Testis (tissue), 3 donors: ENCODE measurements around the gene SYN1. TPM values are rescaled to one million over a fixed set of nuclear protein-coding genes. Genes with fewer than 3 reads are reported as not detected.

Experiments
- DNase-seq: peaks from one replicate; pipeline ENCODE4 v3.0.0-alpha.2; 2019
- H3K27ac ChIP-seq, 2 donors: fragments of 200-600 bp; sonication (generic); one replicate each; pipeline ENCODE4 v1.5.1; 2019
- H3K27me3 ChIP-seq: fragments of 200-600 bp; sonication (generic); one replicate; pipeline ENCODE4 v1.5.1; 2019
- H3K36me3 ChIP-seq: fragments of 200-600 bp; sonication (generic); one replicate; pipeline ENCODE4 v1.5.1; 2017; ENCODE audit warnings: low read depth; ENCODE audit errors: missing control alignments
- H3K4me1 ChIP-seq: fragments of 200-600 bp; sonication (generic); one replicate; pipeline ENCODE4 v1.5.1; 2019
- H3K4me3 ChIP-seq, 2 donors: fragments of 200-600 bp; sonication (generic); one replicate each; pipeline ENCODE4 v1.5.1; 2017 to 2019
- H3K9me3 ChIP-seq: fragments of 200-600 bp; sonication (generic); one replicate; pipeline ENCODE4 v1.5.1; 2017
- POLR2A ChIP-seq: fragments of 450-650 bp; IDR thresholded peaks from one replicate; pipeline ENCODE4 v1.6.1; 2017; ENCODE audit warnings: antibody characterized with exemption, mild to moderate bottlenecking, moderate library complexity
- WGBS, 2 donors: methylation state at CpG; one replicate each; pipeline ENCODE4 v1.1.5; 2018; 5-methylcytosine and 5-hydroxymethylcytosine counted together
- intact Hi-C: fragments of 100-400 bp; cut with DNase I; formaldehyde crosslinking; loops from one replicate; pipeline ENCODE4 v1.15.1; 2023; ENCODE audit warnings: low total_unique reads
- polyA plus RNA-seq: library from polyadenylated mRNA; stranded (reverse); fragments of 350-450 nt; fragmentation: Illumina TruSeq; extraction: RNeasy Lipid Tissue Mini Kit (QIAGEN cat#74804); gene quantifications from one replicate; pipeline ENCODE4 v1.2.3, GENCODE V29; 2014; ENCODE audit warnings: low read depth, low replicate concordance; ENCODE audit not compliant: insufficient read depth
- total RNA-seq, 2 donors: library from RNA; depleted of rRNA; stranded (reverse); fragments of >200 nt; gene quantifications; one replicate each; pipeline ENCODE4 v1.2.3, GENCODE V29; 2016
- TF ChIP-seq, protein P1 (sequence below), 3 experiments: fragments of 450-650 bp in 2 of 3; fragments of 200-600 bp in 1 of 3; sonication (generic) in 1 of 3; IDR thresholded peaks; one replicate each; pipeline ENCODE4 v1.5.1; 2016 to 2019; ENCODE audit warnings: antibody characterized with exemption in 3 of 3, mild to moderate bottlenecking in 2 of 3, moderate library complexity in 1 of 3

SYN1 gene
- total and polyA plus RNA-seq, 3 donors from 2014 or later: 2.8 to 3.5 (median 3.4) TPM

DNA sequence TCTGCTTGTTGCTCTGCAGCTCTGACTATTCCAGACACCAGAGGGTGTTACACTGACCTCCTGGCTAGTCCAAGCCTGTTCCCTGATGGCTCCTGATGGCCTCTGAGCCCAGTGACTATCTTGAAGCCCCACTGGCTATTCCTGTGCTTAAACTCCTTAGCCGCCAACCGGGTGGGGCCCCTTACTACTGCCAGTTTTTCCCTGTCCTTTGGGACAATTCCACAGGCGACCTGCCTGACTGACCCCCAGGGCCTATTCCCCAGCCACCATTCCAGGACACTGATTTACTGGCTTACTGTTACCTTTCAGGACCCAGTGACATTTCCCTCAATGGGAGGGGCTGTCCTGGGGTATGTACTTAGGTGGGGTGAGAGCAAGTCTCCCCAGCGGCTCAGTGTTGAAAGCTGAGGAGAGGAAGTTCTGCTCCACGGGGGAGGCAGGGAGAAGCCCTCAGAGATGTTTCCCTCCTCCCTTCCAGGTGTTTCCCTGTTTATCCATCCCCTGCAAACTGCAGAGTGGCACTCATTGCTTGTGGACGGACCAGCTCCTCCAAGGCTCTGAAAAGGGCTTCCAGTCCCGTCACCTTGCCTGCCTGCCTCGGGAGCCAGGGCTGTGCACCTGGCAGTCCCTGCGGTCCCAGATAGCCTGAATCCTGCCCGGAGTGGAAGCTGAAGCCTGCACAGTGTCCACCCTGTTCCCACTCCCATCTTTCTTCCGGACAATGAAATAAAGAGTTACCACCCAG is 33.4 kb downstream of the SYN1 start:
- no peaks in the 10 kb centered on the region for H3K9me3 ChIP-seq
- no peaks in the 10 kb centered on the region for H3K27me3 ChIP-seq
- 63 to 69% methylated on average over 5 to 11 of the region's 11 CpGs for WGBS, 2 donors
- no peak overlapping the region for H3K27ac ChIP-seq
- DNase-seq: no peak
- H3K4me1 ChIP-seq: peaks cover 6% of the 10 kb centered on the region
- intact Hi-C loops: no loop called here
- TF ChIP-seq, protein P1, sequence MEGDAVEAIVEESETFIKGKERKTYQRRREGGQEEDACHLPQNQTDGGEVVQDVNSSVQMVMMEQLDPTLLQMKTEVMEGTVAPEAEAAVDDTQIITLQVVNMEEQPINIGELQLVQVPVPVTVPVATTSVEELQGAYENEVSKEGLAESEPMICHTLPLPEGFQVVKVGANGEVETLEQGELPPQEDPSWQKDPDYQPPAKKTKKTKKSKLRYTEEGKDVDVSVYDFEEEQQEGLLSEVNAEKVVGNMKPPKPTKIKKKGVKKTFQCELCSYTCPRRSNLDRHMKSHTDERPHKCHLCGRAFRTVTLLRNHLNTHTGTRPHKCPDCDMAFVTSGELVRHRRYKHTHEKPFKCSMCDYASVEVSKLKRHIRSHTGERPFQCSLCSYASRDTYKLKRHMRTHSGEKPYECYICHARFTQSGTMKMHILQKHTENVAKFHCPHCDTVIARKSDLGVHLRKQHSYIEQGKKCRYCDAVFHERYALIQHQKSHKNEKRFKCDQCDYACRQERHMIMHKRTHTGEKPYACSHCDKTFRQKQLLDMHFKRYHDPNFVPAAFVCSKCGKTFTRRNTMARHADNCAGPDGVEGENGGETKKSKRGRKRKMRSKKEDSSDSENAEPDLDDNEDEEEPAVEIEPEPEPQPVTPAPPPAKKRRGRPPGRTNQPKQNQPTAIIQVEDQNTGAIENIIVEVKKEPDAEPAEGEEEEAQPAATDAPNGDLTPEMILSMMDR (IDR thresholded peaks at IDR 0.05): no peak
- TF ChIP-seq POLR2A: no peak
- H3K36me3 ChIP-seq: no peaks in the 10 kb centered on the region
- H3K4me3 ChIP-seq: no peak overlapping the region

DNA sequence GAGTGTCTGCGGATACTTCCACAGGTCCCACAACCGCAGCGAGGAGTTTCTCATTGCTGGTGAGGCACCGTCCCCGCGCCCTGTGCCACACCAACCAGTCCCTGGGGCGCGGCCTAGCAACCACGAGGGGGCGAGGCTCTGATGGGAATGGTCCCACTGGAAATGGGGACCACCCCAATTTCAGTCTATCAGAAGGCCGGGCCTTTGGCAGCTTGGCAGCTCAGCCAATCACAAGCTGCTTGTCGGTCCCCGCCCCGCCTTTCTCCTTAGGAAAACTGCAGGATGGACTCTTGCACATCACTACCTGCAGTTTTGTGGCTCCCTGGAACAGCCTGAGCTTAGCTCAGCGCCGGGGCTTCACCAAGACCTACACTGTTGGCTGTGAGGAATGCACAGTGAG is 34.4 kb downstream of the SYN1 start:
- 82% methylated on average over 11 of the region's 16 CpGs; no CpG with 5 or more reads in 1 of the 2 donors for WGBS, 2 donors
- Histone ChIP-seq H3K36me3 (no peaks in the 10 kb centered on the region), H3K27me3 (no peaks in the 10 kb centered on the region), H3K9me3 (no peaks in the 10 kb centered on the region), H3K4me3 (no peak overlapping the region), H3K4me1 (peaks cover 6% of the 10 kb centered on the region), H3K27ac (no peak overlapping the region)
- intact Hi-C loops: no loop called here
- no peak for DNase-seq
- no peak for TF ChIP-seq POLR2A
- TF ChIP-seq, protein P1 (IDR thresholded peaks at IDR 0.05): no peak

DNA sequence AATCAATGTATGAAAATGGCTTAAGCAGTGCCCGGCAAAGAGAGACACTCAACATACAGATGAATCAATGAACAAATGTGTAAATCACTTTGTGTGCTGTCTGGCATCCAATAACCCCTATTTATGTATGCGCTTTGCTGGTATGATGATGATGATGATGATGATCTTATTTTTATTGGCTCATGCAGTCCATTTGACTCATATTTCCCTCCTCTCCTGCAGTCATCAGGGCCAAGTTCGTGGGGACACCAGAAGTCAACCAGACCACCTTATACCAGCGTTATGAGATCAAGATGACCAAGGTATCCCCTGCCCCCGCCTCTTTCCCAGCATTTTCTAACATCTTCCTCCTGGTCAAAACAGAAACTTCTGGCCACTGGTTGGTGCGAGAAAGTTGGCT is 34.9 kb downstream of the SYN1 start:
- no peak for DNase-seq
- 48 to 78% methylated on average over 3 to 6 of the region's 6 CpGs for WGBS, 2 donors
- no peak for TF ChIP-seq POLR2A
- TF ChIP-seq, protein P1 (IDR thresholded peaks at IDR 0.05): no peak
- no peak overlapping the region for H3K4me3 ChIP-seq
- intact Hi-C loops: no loop called here
- no peaks in the 10 kb centered on the region for H3K27me3 ChIP-seq
- no peaks in the 10 kb centered on the region for H3K36me3 ChIP-seq
- H3K4me1 ChIP-seq: peaks cover 6% of the 10 kb centered on the region
- no peak overlapping the region for H3K27ac ChIP-seq
- no peaks in the 10 kb centered on the region for H3K9me3 ChIP-seq

DNA sequence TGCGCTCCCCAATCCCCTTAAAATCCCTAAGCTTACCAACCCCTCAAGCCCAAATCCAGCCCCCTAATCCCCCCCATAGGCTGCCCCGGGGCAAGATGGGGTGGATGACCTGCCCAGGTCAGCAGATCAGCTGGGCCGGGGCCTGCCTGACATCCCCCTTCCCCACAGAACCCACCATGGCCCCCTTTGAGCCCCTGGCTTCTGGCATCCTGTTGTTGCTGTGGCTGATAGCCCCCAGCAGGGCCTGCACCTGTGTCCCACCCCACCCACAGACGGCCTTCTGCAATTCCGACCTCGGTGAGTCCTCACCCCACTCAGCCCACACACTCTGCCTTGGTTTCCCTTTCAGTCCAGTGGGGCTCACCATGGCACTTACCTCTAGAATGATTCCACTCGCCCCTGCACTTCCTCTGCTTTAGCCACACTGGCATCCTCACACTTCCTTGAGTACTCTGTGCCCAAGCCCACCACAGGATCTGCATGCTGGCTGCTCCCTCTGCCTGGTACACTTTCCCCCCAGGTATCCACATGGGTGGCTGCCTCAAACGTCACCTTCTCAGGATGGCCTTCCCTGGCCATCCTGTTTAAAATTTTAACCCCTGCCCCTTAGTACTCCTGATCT is 36.3 kb downstream of the SYN1 start:
- no peaks in the 10 kb centered on the region for H3K9me3 ChIP-seq
- H3K4me3 ChIP-seq: no peak overlapping the region
- H3K27ac ChIP-seq: peak overlapping the region; percentile 66 to 77
- peaks cover 6% of the 10 kb centered on the region for H3K4me1 ChIP-seq
- H3K27me3 ChIP-seq: no peaks in the 10 kb centered on the region
- no peak for DNase-seq
- TF ChIP-seq, protein P1 (IDR thresholded peaks at IDR 0.05): no peak
- TF ChIP-seq POLR2A: no peak
- intact Hi-C loops: no loop called here
- 42 to 65% methylated on average over 3 to 8 of the region's 8 CpGs for WGBS, 2 donors
- H3K36me3 ChIP-seq: no peaks in the 10 kb centered on the region
